ENCODE data around the gene TTC21A.

- TF ChIP-seq CTCF (optimal IDR thresholded peaks at IDR 0.05 in 1 of 3, IDR thresholded peaks at IDR 0.05 in 1 of 3, conservative IDR thresholded peaks at IDR 0.05 in 1 of 3; ENCODE audit: extremely low read depth in 1 of 3, insufficient read depth in 2 of 3, low read length in 3 of 3), result no peak
- TF ChIP-seq EZH2 (IDR thresholded peaks at IDR 0.05; ENCODE audit: low read length), result no peak
These were observed 71.1 kb downstream of the TTC21A start for GRCh38 chr3:39178553-39178952.
